Epithelial cell of proximal tubule (primary cell): ENCODE data around the gene GPC3. TPM values are rescaled to one million over a fixed set of nuclear protein-coding genes. Genes with fewer than 3 reads are reported as not detected.

Experiments used
- DNase-seq: peaks from one replicate; pipeline ENCODE4 v3.0.0-alpha.2; 2011; ENCODE audit warnings: low read depth
- H3K4me3 ChIP-seq: 2 replicates; pipeline ENCODE4 v1.5.1; 2011; ENCODE audit warnings: low read depth, mild to moderate bottlenecking, low read length
- CTCF ChIP-seq: conservative IDR thresholded peaks from 2 replicates; pipeline ENCODE4 v1.5.1; 2012; ENCODE audit warnings: low read depth, mild to moderate bottlenecking, low read length
- total RNA-seq: library from RNA; depleted of rRNA; stranded (reverse); fragments of >200 nt; gene quantifications from 2 replicates; pipeline ENCODE4 v1.2.3, GENCODE V29; 2015

The GPC3 gene
- total RNA-seq, 1 donor from 2014 or later = 3.3 TPM

GRCh38 chrX:133864236-133864635 is 121.2 kb downstream of the GPC3 start:
- no peak for DNase-seq
- no peak for TF ChIP-seq CTCF
- H3K4me3 ChIP-seq = no peak overlapping the region

- no peak for DNase-seq
- no peak for TF ChIP-seq CTCF
- no peak overlapping the region for H3K4me3 ChIP-seq
Measured at GRCh38 chrX:133859860-133860259, 125.5 kb downstream of the GPC3 start.

GRCh38 chrX:133859336-133859735 is 126.1 kb downstream of the GPC3 start:
- H3K4me3 ChIP-seq = no peak overlapping the region
- TF ChIP-seq CTCF = no peak
- DNase-seq = no peak

- DNase-seq = no peak
- H3K4me3 ChIP-seq = no peak overlapping the region
- no peak for TF ChIP-seq CTCF
Measured at GRCh38 chrX:133857640-133858269, 127.6 kb downstream of the GPC3 start.

- DNase-seq = no peak
- no peak overlapping the region for H3K4me3 ChIP-seq
- TF ChIP-seq CTCF = no peak
Measured at GRCh38 chrX:133856819-133857218, 128.6 kb downstream of the GPC3 start.

- H3K4me3 ChIP-seq = no peak overlapping the region
- no peak for TF ChIP-seq CTCF
- DNase-seq = no peak
Measured at GRCh38 chrX:133854290-133854689, 131.1 kb downstream of the GPC3 start.

- H3K4me3 ChIP-seq = no peak overlapping the region
- no peak for DNase-seq
- TF ChIP-seq CTCF = peak; percentile 17
Measured at GRCh38 chrX:133852837-133853356, 132.5 kb downstream of the GPC3 start.
